Tibial nerve (tissue), 4 donors: ENCODE measurements around the gene PDE6H. TPM values are rescaled to one million over a fixed set of nuclear protein-coding genes. Genes with fewer than 3 reads are reported as not detected.

Source experiments
- DNase-seq, 2 donors: peaks; one replicate each; pipeline ENCODE4 v3.0.0-alpha.2; 2019; ENCODE audit warnings: low spot score in 2 of 2
- H3K27ac ChIP-seq, 4 donors: fragments of 200-600 bp; sonication (generic) in 3 of 4; one replicate each; pipeline ENCODE4 v1.5.1; 2017 to 2019; ENCODE audit warnings: mild to moderate bottlenecking in 1 of 4
- H3K27me3 ChIP-seq, 2 donors: fragments of 200-600 bp; sonication (generic) in 1 of 2; one replicate each; pipeline versions ENCODE4 v1.5.1 to v1.6.0; 2017 to 2019
- H3K36me3 ChIP-seq, 3 donors: fragments of 200-600 bp; sonication (generic); one replicate each; pipeline ENCODE4 v1.5.1; 2018 to 2019
- H3K4me1 ChIP-seq, 4 donors: fragments of 200-600 bp; sonication (generic) in 3 of 4; one replicate each; pipeline ENCODE4 v1.5.1; 2017 to 2019
- H3K4me3 ChIP-seq, 4 donors: fragments of 200-600 bp; sonication (generic) in 3 of 4; one replicate each; pipeline ENCODE4 v1.5.1; 2017 to 2019; ENCODE audit warnings: mild to moderate bottlenecking in 1 of 4, moderate library complexity in 1 of 4
- H3K9me3 ChIP-seq, 4 donors: fragments of 200-600 bp; sonication (generic) in 3 of 4; one replicate each; pipeline ENCODE4 v1.5.1; 2017 to 2019
- CTCF ChIP-seq, 5 experiments: fragments of 200-600 bp in 3 of 5; fragments of 450-650 bp in 2 of 5; sonication (generic) in 3 of 5; IDR thresholded peaks; one replicate each; pipeline ENCODE4 v1.5.1; 2016 to 2019; ENCODE audit warnings: antibody characterized with exemption in 5 of 5, mild to moderate bottlenecking in 3 of 5, moderate library complexity in 2 of 5
- EP300 ChIP-seq, 2 donors: sonication (generic); formaldehyde crosslinking; IDR thresholded peaks; one replicate each; pipeline ENCODE4 v1.6.1; 2017; ENCODE audit warnings: antibody characterized with exemption in 2 of 2, mild to moderate bottlenecking in 1 of 2
- POLR2A ChIP-seq, 2 donors: fragments of 450-650 bp; IDR thresholded peaks; one replicate each; pipeline ENCODE4 v1.6.1; 2017; ENCODE audit warnings: antibody characterized with exemption in 2 of 2, mild to moderate bottlenecking in 2 of 2, moderate library complexity in 2 of 2
- WGBS, 2 donors: methylation state at CpG; one replicate each; pipeline ENCODE4 v1.1.5; 2018; 5-methylcytosine and 5-hydroxymethylcytosine counted together
- total RNA-seq, 4 donors: library from RNA; depleted of rRNA; stranded (reverse); fragments of >200 nt; gene quantifications; one replicate each; pipeline ENCODE4 v1.1.0, GENCODE V29; 2016

Gene PDE6H
- total RNA-seq, 4 donors from 2014 or later = not detected

- DNase-seq = no peak
- Histone ChIP-seq H3K27me3 (no peaks in the 10 kb centered on the region), H3K4me1 (peaks cover 0 to 19% (median 2%) of the 10 kb centered on the region in 4 donors), H3K9me3 (no peaks in the 10 kb centered on the region), H3K27ac (no peak overlapping the region), H3K36me3 (peaks cover 0 to 3% (median 0%) of the 10 kb centered on the region in 3 donors), H3K4me3 (no peak overlapping the region)
- WGBS, 2 donors = 88 to 89% methylated on average over 12 of the region's 12 CpGs
- TF ChIP-seq CTCF (IDR thresholded peaks at IDR 0.05) = no peak
- no peak for TF ChIP-seq EP300 (IDR thresholded peaks at IDR 0.05)
- TF ChIP-seq POLR2A (IDR thresholded peaks at IDR 0.05) = no peak
Measured at GRCh38 chr12:14942196-14942931, 30.5 kb upstream of the PDE6H start.

GRCh38 chr12:14946162-14946561 is 26.7 kb upstream of the PDE6H start:
- Histone ChIP-seq H3K4me1 (peaks cover 0 to 41% (median 18%) of the 10 kb centered on the region in 4 donors), H3K4me3 (no peak overlapping the region), H3K9me3 (no peaks in the 10 kb centered on the region), H3K27me3 (no peaks in the 10 kb centered on the region), H3K27ac (peak overlapping the region; percentile 27 to 79 (median 54)), H3K36me3 (peaks cover 0 to 3% (median 0%) of the 10 kb centered on the region in 3 donors)
- 79 to 80% methylated on average over 2 of the region's 2 CpGs for WGBS, 2 donors
- DNase-seq = no peak
- TF ChIP-seq POLR2A (IDR thresholded peaks at IDR 0.05) (no peak), EP300 (IDR thresholded peaks at IDR 0.05) (peak in 1 of 2 donors; percentile 53)

- H3K4me3 ChIP-seq = no peak overlapping the region
- peaks cover 0 to 44% (median 22%) of the 10 kb centered on the region in 4 donors for H3K4me1 ChIP-seq
- peaks cover 0 to 3% (median 0%) of the 10 kb centered on the region in 3 donors for H3K36me3 ChIP-seq
- peak overlapping the region in 2 of 4 donors; percentile 20 to 79 for H3K27ac ChIP-seq
- DNase-seq = no peak
- H3K9me3 ChIP-seq = no peaks in the 10 kb centered on the region
- H3K27me3 ChIP-seq = no peaks in the 10 kb centered on the region
- no peak for TF ChIP-seq POLR2A (IDR thresholded peaks at IDR 0.05)
- no peak for TF ChIP-seq EP300 (IDR thresholded peaks at IDR 0.05)
- TF ChIP-seq CTCF (IDR thresholded peaks at IDR 0.05) = no peak
- 60 to 81% methylated on average over 1 of the region's 1 CpG for WGBS, 2 donors
Measured at GRCh38 chr12:14946861-14947260, 26.0 kb upstream of the PDE6H start.

- Histone ChIP-seq H3K9me3 (no peaks in the 10 kb centered on the region), H3K4me1 (peaks cover 0 to 50% (median 31%) of the 10 kb centered on the region in 4 donors), H3K27ac (peak overlapping the region; percentile 57 to 82 (median 70)), H3K27me3 (no peaks in the 10 kb centered on the region), H3K4me3 (no peak overlapping the region), H3K36me3 (no peaks in the 10 kb centered on the region)
- peak in 1 of 2 donors; percentile 38 for DNase-seq
- whole genome bisulfite sequencing, 2 donors = 28 to 41% methylated on average over 3 of the region's 3 CpGs
- TF ChIP-seq CTCF (IDR thresholded peaks at IDR 0.05) (no peak), POLR2A (IDR thresholded peaks at IDR 0.05) (peak; percentile 19 to 30), EP300 (IDR thresholded peaks at IDR 0.05) (peak in 1 of 2 donors; percentile 75)
Measured at GRCh38 chr12:14948672-14949071, 24.2 kb upstream of the PDE6H start.

- Histone ChIP-seq H3K27ac (peak overlapping the region in 3 of 4 donors; percentile 46 to 79 (median 73)), H3K9me3 (no peaks in the 10 kb centered on the region), H3K36me3 (no peaks in the 10 kb centered on the region), H3K4me1 (peaks cover 0 to 51% (median 35%) of the 10 kb centered on the region in 4 donors), H3K27me3 (no peaks in the 10 kb centered on the region), H3K4me3 (no peak overlapping the region)
- WGBS, 2 donors = 93 to 96% methylated on average over 5 of the region's 5 CpGs
- TF ChIP-seq POLR2A (IDR thresholded peaks at IDR 0.05) (no peak), EP300 (IDR thresholded peaks at IDR 0.05) (no peak)
- DNase-seq = no peak
Measured at GRCh38 chr12:14949631-14950030, 23.2 kb upstream of the PDE6H start.

GRCh38 chr12:14950421-14950820 is 22.4 kb upstream of the PDE6H start:
- WGBS, 2 donors = 76 to 81% methylated on average over 4 of the region's 4 CpGs
- H3K9me3 ChIP-seq = no peaks in the 10 kb centered on the region
- no peak for DNase-seq
- peak overlapping the region in 3 of 4 donors; percentile 15 to 73 (median 21) for H3K27ac ChIP-seq
- H3K36me3 ChIP-seq = no peaks in the 10 kb centered on the region
- no peak for TF ChIP-seq CTCF (IDR thresholded peaks at IDR 0.05)
- no peak for TF ChIP-seq EP300 (IDR thresholded peaks at IDR 0.05)
- no peak for TF ChIP-seq POLR2A (IDR thresholded peaks at IDR 0.05)
- no peak overlapping the region for H3K4me3 ChIP-seq
- H3K27me3 ChIP-seq = no peaks in the 10 kb centered on the region
- peaks cover 0 to 59% (median 34%) of the 10 kb centered on the region in 4 donors for H3K4me1 ChIP-seq
